ENCODE measurements around the gene SLAMF1. TPM values are rescaled to one million over a fixed set of nuclear protein-coding genes. Genes with fewer than 3 reads are reported as not detected.
A peak's percentile ranks its signal among the peaks of the same experiment; 100 is the strongest.

SLAMF1 gene
- total and polyA plus RNA-seq, 4 experiments from 2014 or later, result 21.4 to 62.5 (median 59.9) TPM

GRCh38 chr1:160666079-160666442 is 19.2 kb upstream of the SLAMF1 start:
- DNase-seq, result no peak
- ChIA-PET CTCF (ENCODE audit: partially characterized antibody) (interaction anchor here (0.9 to 3.2 kb wide), 7 partner anchors 9 to 386 kb away, joined by 3 to 40 read pairs (median 3); partner anchors contain the start of gene SLAMF1), POLR2A (ENCODE audit: partially characterized antibody) (interaction anchor here (1.2 to 6.8 kb wide), 8 partner anchors 8 to 125 kb away, joined by 4 to 70 read pairs (median 10); partner anchors contain the start of gene SLAMF1)
- H3K4me3 ChIP-seq (ENCODE audit: low read length in 2 of 2), result no peak overlapping the region
- Mint-ChIP-seq H3K4me1 (peaks cover 59 to 78% (median 70%) of the 10 kb centered on the region in 4 donors), H3K27ac (peak overlapping the region; percentile 79 to 97 (median 90)), H3K4me3 (peak overlapping the region in 7 of 8 donors; percentile 68 to 85 (median 77)), H3K9me3 (no peaks in the 10 kb centered on the region), H3K27me3 (no peaks in the 10 kb centered on the region), H3K36me3 (peaks cover 0 to 10% of the 10 kb centered on the region in 2 donors)
- H3K27me3 ChIP-seq (ENCODE audit: insufficient read depth, low read length), result no peaks in the 10 kb centered on the region
- H3K4me1 ChIP-seq (ENCODE audit: insufficient read depth, low read length), result peaks cover 73% of the 10 kb centered on the region
- no peaks in the 10 kb centered on the region for H3K9me3 ChIP-seq (ENCODE audit: control insufficient read depth in 1 of 2, low read length in 2 of 2)
- H3K27ac ChIP-seq (ENCODE audit: low read depth, low read length), result peak overlapping the region; percentile 62
- intact Hi-C loops (cut with micrococcal nuclease), result no loop called here
- no peaks in the 10 kb centered on the region for H3K36me3 ChIP-seq (ENCODE audit: insufficient read depth, low read length)

GRCh38 chr1:160665330-160666078 is 18.7 kb upstream of the SLAMF1 start:
- Mint-ChIP-seq H3K27me3 (no peaks in the 10 kb centered on the region), H3K4me1 (peaks cover 55 to 74% (median 66%) of the 10 kb centered on the region in 4 donors)
- H3K4me3 ChIP-seq (ENCODE audit: low read length in 2 of 2), result peak overlapping the region in 1 of 2 donors; percentile 29

GRCh38 chr1:160664573-160665051 is 17.8 kb upstream of the SLAMF1 start:
- H3K4me3 ChIP-seq (ENCODE audit: low read length in 2 of 2), result peak overlapping the region in 1 of 2 donors; percentile 29
- ChIA-PET POLR2A (ENCODE audit: partially characterized antibody) (interaction anchor here (0.6 to 6.8 kb wide), 22 partner anchors 9 to 236 kb away, joined by 3 to 70 read pairs (median 5); partner anchors contain the start of gene SLAMF1), CTCF (ENCODE audit: partially characterized antibody) (interaction anchor here (0.8 to 3.2 kb wide), 9 partner anchors 10 to 236 kb away, joined by 3 to 40 read pairs (median 3); no protein-coding TSS in a partner anchor)
- intact Hi-C loops (cut with micrococcal nuclease), result loop anchor here (2.0 kb wide), 2 partner anchors 18 to 36 kb away; partner anchors contain the start of gene SLAMF1
- no peaks in the 10 kb centered on the region for H3K27me3 Mint-ChIP-seq
- no peaks in the 10 kb centered on the region for H3K9me3 Mint-ChIP-seq
- H3K27ac ChIP-seq (ENCODE audit: low read depth, low read length), result peak overlapping the region; percentile 62
- DNase-seq, result peak; percentile 63 to 76 (median 74)
- peaks cover 73% of the 10 kb centered on the region for H3K4me1 ChIP-seq (ENCODE audit: insufficient read depth, low read length)
- no peaks in the 10 kb centered on the region for H3K27me3 ChIP-seq (ENCODE audit: insufficient read depth, low read length)
- no peaks in the 10 kb centered on the region for H3K36me3 Mint-ChIP-seq
- H3K27ac Mint-ChIP-seq, result peak overlapping the region; percentile 79 to 97 (median 90)
- no peaks in the 10 kb centered on the region for H3K9me3 ChIP-seq (ENCODE audit: control insufficient read depth in 1 of 2, low read length in 2 of 2)
- H3K36me3 ChIP-seq (ENCODE audit: insufficient read depth, low read length), result no peaks in the 10 kb centered on the region
- H3K4me3 Mint-ChIP-seq, result peak overlapping the region; percentile 60 to 85 (median 74)
- peaks cover 57 to 74% (median 64%) of the 10 kb centered on the region in 4 donors for H3K4me1 Mint-ChIP-seq

More at GRCh38 chr1:160665330-160666078, 18.7 kb upstream of the SLAMF1 start:
- peak overlapping the region; percentile 62 for H3K27ac ChIP-seq (ENCODE audit: low read depth, low read length)
- peaks cover 0 to 5% of the 10 kb centered on the region in 2 donors for H3K36me3 Mint-ChIP-seq
- DNase-seq, result peak in 2 of 5 donors; percentile 30 to 39
- ChIA-PET POLR2A (ENCODE audit: partially characterized antibody) (interaction anchor here (0.6 to 6.8 kb wide), 21 partner anchors 8 to 237 kb away, joined by 3 to 70 read pairs (median 5); partner anchors contain the start of gene SLAMF1), CTCF (ENCODE audit: partially characterized antibody) (interaction anchor here (0.8 to 3.2 kb wide), 11 partner anchors 9 to 385 kb away, joined by 3 to 40 read pairs (median 3); no protein-coding TSS in a partner anchor)
- no peaks in the 10 kb centered on the region for H3K27me3 ChIP-seq (ENCODE audit: insufficient read depth, low read length)
- H3K27ac Mint-ChIP-seq, result peak overlapping the region; percentile 79 to 97 (median 90)
- H3K9me3 Mint-ChIP-seq, result no peaks in the 10 kb centered on the region
- intact Hi-C loops (cut with micrococcal nuclease), result loop anchor here (2.0 kb wide), 2 partner anchors 19 to 37 kb away; partner anchors contain the start of gene SLAMF1
- H3K4me1 ChIP-seq (ENCODE audit: insufficient read depth, low read length), result peaks cover 73% of the 10 kb centered on the region
- no peaks in the 10 kb centered on the region for H3K9me3 ChIP-seq (ENCODE audit: control insufficient read depth in 1 of 2, low read length in 2 of 2)
- peak overlapping the region in 7 of 8 donors; percentile 68 to 85 (median 77) for H3K4me3 Mint-ChIP-seq
- no peaks in the 10 kb centered on the region for H3K36me3 ChIP-seq (ENCODE audit: insufficient read depth, low read length)

GRCh38 chr1:160662910-160663309 is 16.1 kb upstream of the SLAMF1 start:
- no peaks in the 10 kb centered on the region for H3K36me3 Mint-ChIP-seq
- no peak for DNase-seq
- no peaks in the 10 kb centered on the region for H3K9me3 Mint-ChIP-seq
- Histone ChIP-seq H3K4me3 (ENCODE audit: low read length in 2 of 2) (no peak overlapping the region), H3K27ac (ENCODE audit: low read depth, low read length) (no peak overlapping the region), H3K36me3 (ENCODE audit: insufficient read depth, low read length) (no peaks in the 10 kb centered on the region), H3K4me1 (ENCODE audit: insufficient read depth, low read length) (peaks cover 77% of the 10 kb centered on the region), H3K9me3 (ENCODE audit: control insufficient read depth in 1 of 2, low read length in 2 of 2) (no peaks in the 10 kb centered on the region), H3K27me3 (ENCODE audit: insufficient read depth, low read length) (no peaks in the 10 kb centered on the region)
- peaks cover 53 to 83% (median 67%) of the 10 kb centered on the region in 4 donors for H3K4me1 Mint-ChIP-seq
- no peaks in the 10 kb centered on the region for H3K27me3 Mint-ChIP-seq
- CTCF ChIA-PET (ENCODE audit: partially characterized antibody), result interaction anchor here (0.7 to 2.0 kb wide), 10 partner anchors 9 to 127 kb away, joined by 3 to 15 read pairs (median 4); partner anchors contain the start of gene SLAMF1
- POLR2A ChIA-PET (ENCODE audit: partially characterized antibody), result interaction anchor here (0.8 to 5.0 kb wide), 14 partner anchors 11 to 57 kb away, joined by 3 to 57 read pairs (median 5); partner anchors contain the start of gene SLAMF1
- intact Hi-C loops (cut with micrococcal nuclease), result no loop called here
- peak overlapping the region; percentile 12 to 90 (median 70) for H3K27ac Mint-ChIP-seq
- H3K4me3 Mint-ChIP-seq, result peak overlapping the region in 7 of 8 donors; percentile 60 to 79 (median 67)

- ChIA-PET POLR2A (ENCODE audit: partially characterized antibody) (interaction anchor here (0.8 kb wide), 1 partner anchor 13 kb away, joined by 3 read pairs; the partner anchor contains the start of gene SLAMF1), CTCF (ENCODE audit: partially characterized antibody) (interaction anchor here (1.1 to 2.2 kb wide), 3 partner anchors 13 to 19 kb away, joined by 3 to 4 read pairs (median 4); partner anchors contain the start of gene SLAMF1)
- intact Hi-C loops (cut with micrococcal nuclease), result no loop called here
- DNase-seq, result no peak
- H3K9me3 Mint-ChIP-seq, result no peaks in the 10 kb centered on the region
- no peak overlapping the region for H3K4me3 ChIP-seq (ENCODE audit: low read length in 2 of 2)
- H3K27ac Mint-ChIP-seq, result no peak overlapping the region
- no peak overlapping the region for H3K4me3 Mint-ChIP-seq
- peaks cover 63% of the 10 kb centered on the region for H3K4me1 ChIP-seq (ENCODE audit: insufficient read depth, low read length)
- H3K27me3 ChIP-seq (ENCODE audit: insufficient read depth, low read length), result no peaks in the 10 kb centered on the region
- H3K9me3 ChIP-seq (ENCODE audit: control insufficient read depth in 1 of 2, low read length in 2 of 2), result no peaks in the 10 kb centered on the region
- no peaks in the 10 kb centered on the region for H3K36me3 Mint-ChIP-seq
- no peaks in the 10 kb centered on the region for H3K36me3 ChIP-seq (ENCODE audit: insufficient read depth, low read length)
- H3K27me3 Mint-ChIP-seq, result no peaks in the 10 kb centered on the region
- no peak overlapping the region for H3K27ac ChIP-seq (ENCODE audit: low read depth, low read length)
- H3K4me1 Mint-ChIP-seq, result peaks cover 37 to 83% (median 53%) of the 10 kb centered on the region in 4 donors
These were observed 12.7 kb upstream of the SLAMF1 start for GRCh38 chr1:160659566-160659965.

- Histone ChIP-seq H3K4me1 (ENCODE audit: insufficient read depth, low read length) (peaks cover 56% of the 10 kb centered on the region), H3K4me3 (ENCODE audit: low read length in 2 of 2) (no peak overlapping the region), H3K9me3 (ENCODE audit: control insufficient read depth in 1 of 2, low read length in 2 of 2) (no peaks in the 10 kb centered on the region), H3K27ac (ENCODE audit: low read depth, low read length) (no peak overlapping the region), H3K27me3 (ENCODE audit: insufficient read depth, low read length) (no peaks in the 10 kb centered on the region), H3K36me3 (ENCODE audit: insufficient read depth, low read length) (no peaks in the 10 kb centered on the region)
- Mint-ChIP-seq H3K9me3 (no peaks in the 10 kb centered on the region), H3K27ac (peak overlapping the region in 1 of 7 donors; percentile 8), H3K36me3 (no peaks in the 10 kb centered on the region), H3K27me3 (no peaks in the 10 kb centered on the region), H3K4me3 (peak overlapping the region in 1 of 8 donors; percentile 23), H3K4me1 (peaks cover 32 to 80% (median 53%) of the 10 kb centered on the region in 4 donors)
- no peak for DNase-seq
- ChIA-PET POLR2A (ENCODE audit: partially characterized antibody) (interaction anchor here (0.8 to 1.1 kb wide), 2 partner anchors 9 to 12 kb away, joined by 3 read pairs; partner anchors contain the start of gene SLAMF1), CTCF (ENCODE audit: partially characterized antibody) (interaction anchor here (1.1 kb wide), 1 partner anchor 17 kb away, joined by 4 read pairs; no protein-coding TSS in a partner anchor)
- intact Hi-C loops (cut with micrococcal nuclease), result no loop called here
These were observed 12.0 kb upstream of the SLAMF1 start for GRCh38 chr1:160658814-160659193.
